Activated CD4-positive, alpha-beta T cell treated with anti-CD3 and anti-CD28 coated beads, Interleukin-2, amount 10 ng/mL, durations not matched to agents 7 days and 5 days (primary cell): ENCODE results near the gene RPS10. TPM values are rescaled to one million over a fixed set of nuclear protein-coding genes. Genes with fewer than 3 reads are reported as not detected.

Experiments
- CTCF ChIA-PET: fragments of 350-600 bp; sonication (Branson Sonifier 250); formaldehyde crosslinking; loops from one replicate; lab custom pipeline; 2021; ENCODE audit warnings: antibody characterized with exemption; lab: Charles Lee
- POLR2A ChIA-PET: fragments of 350-600 bp; sonication (Branson Sonifier 250); formaldehyde crosslinking; loops from one replicate; lab custom pipeline; 2021; ENCODE audit warnings: antibody characterized with exemption; lab: Charles Lee
- DNase-seq: peaks from one replicate; pipeline ENCODE4 v3.0.0-alpha.2; 2020
- H3K27ac Mint-ChIP-seq: one replicate; pipeline ENCODE4 v1.8.0; 2021; ENCODE audit warnings: mild to moderate bottlenecking, moderate library complexity, mixed read lengths
- H3K27me3 Mint-ChIP-seq: one replicate; pipeline ENCODE4 v1.8.0; 2021; ENCODE audit warnings: mixed read lengths
- H3K36me3 Mint-ChIP-seq: one replicate; pipeline ENCODE4 v1.8.0; 2021; ENCODE audit warnings: low read depth, mixed read lengths
- H3K4me1 Mint-ChIP-seq: one replicate; pipeline ENCODE4 v1.8.0; 2021; ENCODE audit warnings: mixed read lengths
- H3K4me3 Mint-ChIP-seq: one replicate; pipeline ENCODE4 v1.8.0; 2021; ENCODE audit warnings: mild to moderate bottlenecking, moderate library complexity, mixed read lengths
- H3K9me3 Mint-ChIP-seq: one replicate; pipeline ENCODE4 v1.8.0; 2021; ENCODE audit warnings: mixed read lengths
- total RNA-seq, 2 experiments: library from RNA; stranded (reverse); gene quantifications; one replicate each; pipeline ENCODE4 v1.2.3, GENCODE V29; 2021

RPS10 gene
- 1,000 to 10,000 TPM; 1,606 to 1,644 TPM for total RNA-seq

DNA sequence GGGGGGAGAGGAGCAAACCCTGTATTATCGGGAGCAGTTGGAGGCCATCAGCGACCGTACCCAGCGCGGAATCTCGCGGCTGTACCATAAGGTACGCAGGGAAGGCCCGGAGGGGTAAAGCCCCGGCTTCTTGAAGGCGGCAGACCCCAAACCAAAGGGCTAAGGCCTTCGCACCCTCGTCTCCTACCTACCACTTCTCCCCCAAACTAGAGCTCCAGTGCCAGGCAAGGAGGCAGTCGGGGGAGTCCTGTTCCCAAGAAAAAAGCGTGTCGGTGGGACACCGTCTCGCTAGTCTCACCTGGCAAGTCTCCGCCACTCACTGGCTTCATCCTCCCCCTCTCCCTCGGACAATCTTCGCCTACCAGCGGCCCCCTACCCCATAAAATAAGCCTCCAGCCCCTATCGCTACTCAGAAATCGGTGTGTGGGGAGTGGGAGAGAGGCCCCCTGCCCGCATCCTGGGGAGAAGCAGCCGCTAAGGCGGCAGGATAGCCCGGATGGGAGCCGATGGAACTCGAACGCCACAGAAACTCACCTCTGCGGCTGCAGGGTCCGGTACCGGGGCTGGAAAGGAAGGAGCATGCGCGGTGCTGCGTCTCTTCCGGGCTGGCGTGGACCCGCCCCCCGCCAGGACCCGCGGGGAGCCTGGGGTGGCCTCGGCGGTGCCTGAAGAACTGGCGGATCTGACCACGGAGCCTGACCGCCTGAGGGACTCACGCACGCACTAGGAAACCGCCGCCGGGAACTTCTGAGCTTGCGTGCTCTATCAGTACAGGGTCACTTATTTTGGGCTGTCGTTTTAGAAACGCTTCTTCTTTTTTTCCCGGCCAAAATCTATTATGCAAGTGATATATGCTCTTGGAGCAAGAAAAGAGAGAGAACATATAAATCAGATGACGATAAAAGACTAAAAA, at the start of gene RPS10:
RPS10 (minus strand) TSS at position 572 of the 913 bp plus-strand sequence. CDS start 848 bp downstream, outside the sequence.
- CTCF ChIA-PET: interaction anchor here (0.5 to 1.1 kb wide), 5 partner anchors 11 to 268 kb away, joined by 3 to 5 read pairs (median 3); no protein-coding TSS in a partner anchor
- peak within 1 kb of the TSS; percentile 99 for H3K4me3 Mint-ChIP-seq
- no peaks in the 10 kb centered on the region for H3K27me3 Mint-ChIP-seq
- peak within 1 kb of the TSS; percentile 99 for H3K27ac Mint-ChIP-seq
- H3K4me1 Mint-ChIP-seq: peaks cover 39% of the 10 kb centered on the region
- no peaks in the 10 kb centered on the region for H3K9me3 Mint-ChIP-seq
- POLR2A ChIA-PET: interaction anchor here (0.6 to 1.3 kb wide), 2 partner anchors 10 to 233 kb away, joined by 4 to 5 read pairs; no protein-coding TSS in a partner anchor
- DNase-seq: peak; percentile 89
- H3K36me3 Mint-ChIP-seq: peaks cover 41% of the 10 kb centered on the region

DNA sequence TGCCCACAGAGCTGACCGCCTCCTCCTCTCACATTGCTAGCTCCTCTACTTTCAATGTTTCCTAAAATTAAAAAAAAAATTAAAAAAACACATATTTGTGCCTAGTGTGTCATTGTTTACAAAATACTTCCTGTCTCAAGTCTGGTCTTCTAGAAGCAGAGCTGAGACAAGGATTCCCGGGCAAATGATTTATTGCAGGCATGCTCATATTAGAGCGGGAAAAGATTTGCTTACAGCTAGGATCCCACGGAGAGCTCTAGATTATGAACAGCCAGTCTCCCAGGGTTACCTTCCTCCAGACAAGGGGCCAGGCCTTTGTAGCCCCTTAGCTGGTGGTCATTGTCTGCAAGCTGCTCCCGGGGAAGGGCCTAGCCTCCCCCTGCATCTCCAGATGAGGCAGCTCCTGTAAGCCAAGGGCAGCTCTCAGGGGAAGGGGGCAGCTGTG, 49.4 kb upstream of the RPS10 start:
- peaks cover 4% of the 10 kb centered on the region for H3K9me3 Mint-ChIP-seq
- POLR2A ChIA-PET: no interaction called here
- DNase-seq: no peak
- no peak overlapping the region for H3K4me3 Mint-ChIP-seq
- no peaks in the 10 kb centered on the region for H3K36me3 Mint-ChIP-seq
- H3K4me1 Mint-ChIP-seq: no peaks in the 10 kb centered on the region
- H3K27me3 Mint-ChIP-seq: no peaks in the 10 kb centered on the region
- H3K27ac Mint-ChIP-seq: no peak overlapping the region
- CTCF ChIA-PET: interaction anchor here (1.0 to 1.4 kb wide), 3 partner anchors 14 to 66 kb away, joined by 3 to 5 read pairs (median 3); no protein-coding TSS in a partner anchor

GRCh38 chr6:34474754-34475153, 48.9 kb upstream of the RPS10 start:
- ChIA-PET POLR2A (no interaction called here), CTCF (interaction anchor here (1.0 kb wide), 1 partner anchor 15 kb away, joined by 3 read pairs; no protein-coding TSS in a partner anchor)
- DNase-seq: no peak
- Mint-ChIP-seq H3K4me3 (no peak overlapping the region), H3K4me1 (no peaks in the 10 kb centered on the region), H3K27ac (no peak overlapping the region), H3K27me3 (no peaks in the 10 kb centered on the region), H3K36me3 (no peaks in the 10 kb centered on the region), H3K9me3 (peaks cover 4% of the 10 kb centered on the region)

DNA sequence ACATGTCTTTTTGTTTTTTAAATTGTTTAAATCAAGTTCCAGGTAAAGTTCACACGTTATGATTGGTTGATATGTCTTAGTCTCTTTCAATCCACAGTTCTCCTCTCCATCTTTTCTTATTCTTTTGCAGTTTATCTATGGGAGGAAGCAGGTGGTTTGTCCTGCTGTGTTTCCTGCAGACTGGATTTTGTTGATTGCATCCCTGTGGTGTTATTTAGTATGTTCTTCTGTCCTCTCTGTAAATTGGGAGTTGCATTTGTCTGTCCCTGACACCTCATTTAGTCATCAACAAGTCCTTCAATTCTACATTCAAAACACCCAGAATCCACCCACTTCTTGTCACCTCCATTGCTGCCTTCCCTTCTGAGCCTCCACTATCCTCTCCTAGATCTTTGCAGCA, 48.1 kb upstream of the RPS10 start:
- H3K9me3 Mint-ChIP-seq: peaks cover 4% of the 10 kb centered on the region
- ChIA-PET POLR2A (no interaction called here), CTCF (no interaction called here)
- H3K4me3 Mint-ChIP-seq: no peak overlapping the region
- H3K27ac Mint-ChIP-seq: no peak overlapping the region
- H3K4me1 Mint-ChIP-seq: no peaks in the 10 kb centered on the region
- no peaks in the 10 kb centered on the region for H3K36me3 Mint-ChIP-seq
- H3K27me3 Mint-ChIP-seq: no peaks in the 10 kb centered on the region
- no peak for DNase-seq

DNA sequence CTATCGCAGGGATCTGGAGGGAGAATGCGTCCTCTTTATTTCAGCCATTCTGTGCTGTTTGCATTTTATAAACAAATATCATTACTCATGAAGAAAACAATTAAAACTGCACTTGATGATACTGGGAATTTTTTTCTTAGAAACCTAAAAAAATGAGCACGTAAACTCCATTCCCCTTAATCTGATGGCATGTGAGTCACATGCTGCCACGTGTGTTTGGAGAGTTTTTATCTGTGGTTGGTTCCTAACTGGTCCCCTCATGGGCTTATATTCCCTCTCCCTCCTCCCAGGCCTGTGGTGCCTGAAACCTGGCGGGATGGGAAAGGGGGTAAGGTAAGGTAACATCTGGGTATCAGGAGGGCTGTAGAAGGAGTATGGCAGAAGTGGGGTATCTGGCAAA, 46.6 kb upstream of the RPS10 start:
- no peaks in the 10 kb centered on the region for H3K36me3 Mint-ChIP-seq
- CTCF ChIA-PET: no interaction called here
- POLR2A ChIA-PET: no interaction called here
- no peaks in the 10 kb centered on the region for H3K27me3 Mint-ChIP-seq
- H3K9me3 Mint-ChIP-seq: peaks cover 4% of the 10 kb centered on the region
- H3K4me1 Mint-ChIP-seq: no peaks in the 10 kb centered on the region
- no peak overlapping the region for H3K4me3 Mint-ChIP-seq
- no peak overlapping the region for H3K27ac Mint-ChIP-seq
- no peak for DNase-seq

DNA sequence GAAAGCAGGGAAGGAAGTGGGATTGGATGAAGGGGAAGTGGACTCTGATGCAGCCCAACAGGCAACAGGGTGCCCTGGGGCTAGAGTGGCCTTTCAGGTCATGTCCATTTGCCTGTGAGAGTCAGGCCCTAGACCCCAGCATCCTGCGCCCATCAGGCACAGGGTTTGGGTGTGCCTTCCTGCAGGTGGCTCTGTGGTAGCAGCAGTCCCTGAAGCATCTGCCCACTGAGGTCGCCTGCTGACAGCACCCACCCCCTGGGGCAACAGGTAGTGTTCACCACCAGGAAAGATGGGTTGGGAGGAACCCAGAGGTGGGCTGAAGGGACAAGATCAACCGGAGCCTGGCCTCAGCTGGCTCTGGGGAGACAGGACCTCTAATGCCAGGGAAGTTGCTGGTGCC, 43.6 kb upstream of the RPS10 start:
- no peaks in the 10 kb centered on the region for H3K36me3 Mint-ChIP-seq
- DNase-seq: no peak
- H3K9me3 Mint-ChIP-seq: peaks cover 4% of the 10 kb centered on the region
- no peak overlapping the region for H3K4me3 Mint-ChIP-seq
- peaks cover 18% of the 10 kb centered on the region for H3K27me3 Mint-ChIP-seq
- H3K27ac Mint-ChIP-seq: no peak overlapping the region
- ChIA-PET POLR2A (no interaction called here), CTCF (no interaction called here)
- peaks cover 6% of the 10 kb centered on the region for H3K4me1 Mint-ChIP-seq

- Mint-ChIP-seq H3K27ac (no peak overlapping the region), H3K9me3 (no peaks in the 10 kb centered on the region), H3K4me1 (peaks cover 6% of the 10 kb centered on the region), H3K4me3 (no peak overlapping the region), H3K27me3 (peaks cover 25% of the 10 kb centered on the region), H3K36me3 (no peaks in the 10 kb centered on the region)
- ChIA-PET CTCF (interaction anchor here (0.7 kb wide), 1 partner anchor 8 kb away, joined by 3 read pairs; no protein-coding TSS in a partner anchor), POLR2A (no interaction called here)
- no peak for DNase-seq
These were observed 42.6 kb upstream of the RPS10 start for GRCh38 chr6:34468378-34468892.

- no peaks in the 10 kb centered on the region for H3K9me3 Mint-ChIP-seq
- H3K27ac Mint-ChIP-seq: no peak overlapping the region
- H3K4me3 Mint-ChIP-seq: no peak overlapping the region
- POLR2A ChIA-PET: no interaction called here
- DNase-seq: no peak
- H3K27me3 Mint-ChIP-seq: peaks cover 31% of the 10 kb centered on the region
- CTCF ChIA-PET: interaction anchor here (1.0 to 1.3 kb wide), 2 partner anchors 17 to 143 kb away, joined by 3 read pairs; no protein-coding TSS in a partner anchor
- H3K36me3 Mint-ChIP-seq: no peaks in the 10 kb centered on the region
- H3K4me1 Mint-ChIP-seq: peaks cover 6% of the 10 kb centered on the region
These were observed 40.6 kb upstream of the RPS10 start for GRCh38 chr6:34466242-34467185.

DNA sequence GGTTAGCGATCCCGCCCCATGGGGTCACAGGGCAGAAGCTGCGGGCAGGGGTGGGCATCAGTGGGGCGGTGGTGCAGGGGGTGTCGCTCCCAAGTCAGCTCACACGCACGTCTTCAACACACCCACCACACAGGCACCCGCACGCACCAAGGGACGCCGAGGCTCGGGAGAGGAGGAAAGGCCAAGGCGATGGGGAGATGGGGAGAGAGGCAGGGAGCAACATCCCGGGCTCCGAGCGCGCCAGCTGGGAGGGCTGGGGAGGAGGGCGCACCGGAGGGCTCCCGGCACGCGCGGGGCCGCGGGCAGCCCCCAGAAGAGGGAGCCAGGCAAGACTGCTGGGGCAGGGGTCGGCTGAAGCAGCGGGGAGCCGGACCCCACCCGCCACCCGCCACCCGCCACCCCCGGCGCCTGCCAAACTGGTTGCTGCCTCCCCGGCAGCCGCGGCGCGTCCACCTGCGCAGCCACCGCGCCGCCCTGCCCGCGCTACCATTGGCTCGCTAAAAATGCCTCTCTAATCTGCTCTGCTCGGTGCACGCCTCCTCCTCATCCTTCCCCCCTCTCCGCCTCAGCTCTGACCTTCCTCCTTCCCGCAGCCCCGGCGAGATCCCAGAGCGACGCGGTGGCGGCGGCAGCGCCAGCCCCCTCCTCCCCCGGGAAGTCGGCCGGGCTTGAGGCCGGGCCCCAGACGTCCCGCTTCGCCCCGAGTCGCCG, 39.8 kb upstream of the RPS10 start, which contains the start of gene PACSIN1:
PACSIN1 (plus strand) TSS at position 546 of the 711 bp plus-strand sequence. CDS start 60,230 bp downstream, outside the sequence.
- POLR2A ChIA-PET: no interaction called here
- no peaks in the 10 kb centered on the region for H3K36me3 Mint-ChIP-seq
- H3K4me3 Mint-ChIP-seq: peak within 1 kb of the TSS; percentile 46
- peaks cover 31% of the 10 kb centered on the region for H3K27me3 Mint-ChIP-seq
- H3K27ac Mint-ChIP-seq: no peak within 1 kb of the TSS
- CTCF ChIA-PET: interaction anchor here (0.6 to 1.3 kb wide), 3 partner anchors 18 to 245 kb away, joined by 3 read pairs; no protein-coding TSS in a partner anchor
- peak; percentile 16 for DNase-seq
- H3K9me3 Mint-ChIP-seq: no peaks in the 10 kb centered on the region
- peaks cover 6% of the 10 kb centered on the region for H3K4me1 Mint-ChIP-seq

- Mint-ChIP-seq H3K27ac (no peak overlapping the region), H3K4me3 (no peak overlapping the region)
- CTCF ChIA-PET: interaction anchor here (0.6 to 1.5 kb wide), 2 partner anchors 145 to 253 kb away, joined by 4 read pairs; no protein-coding TSS in a partner anchor
These were observed 38.0 kb upstream of the RPS10 start for GRCh38 chr6:34463849-34464248.

GRCh38 chr6:34463299-34463698, 37.4 kb upstream of the RPS10 start:
- Mint-ChIP-seq H3K36me3 (no peaks in the 10 kb centered on the region), H3K9me3 (no peaks in the 10 kb centered on the region), H3K27ac (no peak overlapping the region), H3K4me1 (peaks cover 6% of the 10 kb centered on the region), H3K4me3 (no peak overlapping the region), H3K27me3 (peaks cover 31% of the 10 kb centered on the region)
- CTCF ChIA-PET: interaction anchor here (1.5 kb wide), 1 partner anchor 146 kb away, joined by 4 read pairs; no protein-coding TSS in a partner anchor
- DNase-seq: no peak
- POLR2A ChIA-PET: no interaction called here

More at GRCh38 chr6:34463849-34464248, 38.0 kb upstream of the RPS10 start:
- DNase-seq: no peak
- POLR2A ChIA-PET: no interaction called here
- Mint-ChIP-seq H3K4me1 (peaks cover 6% of the 10 kb centered on the region), H3K27me3 (peaks cover 31% of the 10 kb centered on the region), H3K9me3 (no peaks in the 10 kb centered on the region), H3K36me3 (no peaks in the 10 kb centered on the region)
